ENCODE results near the gene DLG3.
"Not testable (repeated sequence)": the region's sequence is repeated elsewhere in the genome, so short reads cannot be mapped to it uniquely, and the experiment has no call there.

The DLG3 gene

DNA sequence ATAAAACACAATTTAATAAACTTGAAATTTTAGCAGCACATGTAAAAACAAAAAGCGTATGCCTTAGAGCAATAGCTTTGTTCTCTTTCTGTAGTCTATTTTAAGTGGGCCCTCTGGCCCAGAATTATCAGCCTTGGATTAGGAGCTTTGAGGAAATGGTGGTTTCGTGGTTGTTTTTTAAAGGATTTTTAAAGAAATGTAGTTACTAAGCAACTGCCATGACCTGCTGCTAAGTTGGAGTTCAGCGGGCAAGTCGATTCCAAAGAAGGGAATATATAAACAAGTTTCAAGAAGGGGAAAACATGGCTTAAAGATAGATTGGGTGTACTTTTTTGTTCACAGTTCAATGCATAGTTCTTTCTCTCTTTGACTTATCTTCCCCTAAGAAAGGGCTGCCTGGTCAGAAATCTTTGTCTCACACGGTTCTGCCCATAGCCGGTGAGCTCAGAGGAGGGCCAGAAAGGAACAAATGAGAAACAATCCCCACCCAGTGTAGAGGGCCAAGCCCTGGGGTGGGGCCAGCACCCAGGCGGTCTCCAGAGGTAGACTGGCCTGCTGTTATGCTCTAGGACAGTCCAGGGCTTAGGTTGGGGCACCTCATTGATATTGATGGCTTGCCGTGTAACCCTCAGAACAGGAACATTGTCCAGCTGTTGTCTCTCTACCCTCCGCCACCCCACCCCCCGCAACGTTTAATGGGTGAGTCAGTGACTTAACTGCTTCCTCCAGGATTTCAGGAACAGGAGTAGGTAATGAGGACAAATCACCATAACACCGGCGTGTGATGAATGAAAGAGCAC is 32.5 kb downstream of the DLG3 start:
- DNase-seq = no peak

DNA sequence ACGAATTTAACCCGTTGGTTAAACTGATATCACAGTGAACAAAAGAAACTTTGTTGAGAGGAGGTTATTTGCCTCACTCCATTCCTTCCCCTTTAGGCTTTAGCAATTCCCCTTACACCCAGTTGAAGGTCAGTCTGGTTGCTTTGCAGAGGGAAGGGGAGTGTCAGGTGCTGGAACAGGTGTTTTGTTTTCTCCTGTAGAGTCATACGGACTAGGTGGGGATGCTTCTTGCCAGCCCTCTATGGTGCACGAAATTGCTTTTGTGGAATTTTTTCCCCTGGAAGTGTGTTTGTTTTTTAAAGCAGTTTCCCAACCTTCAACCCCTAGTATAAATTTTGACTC is 33.1 kb downstream of the DLG3 start:
- no peak for DNase-seq

DNA sequence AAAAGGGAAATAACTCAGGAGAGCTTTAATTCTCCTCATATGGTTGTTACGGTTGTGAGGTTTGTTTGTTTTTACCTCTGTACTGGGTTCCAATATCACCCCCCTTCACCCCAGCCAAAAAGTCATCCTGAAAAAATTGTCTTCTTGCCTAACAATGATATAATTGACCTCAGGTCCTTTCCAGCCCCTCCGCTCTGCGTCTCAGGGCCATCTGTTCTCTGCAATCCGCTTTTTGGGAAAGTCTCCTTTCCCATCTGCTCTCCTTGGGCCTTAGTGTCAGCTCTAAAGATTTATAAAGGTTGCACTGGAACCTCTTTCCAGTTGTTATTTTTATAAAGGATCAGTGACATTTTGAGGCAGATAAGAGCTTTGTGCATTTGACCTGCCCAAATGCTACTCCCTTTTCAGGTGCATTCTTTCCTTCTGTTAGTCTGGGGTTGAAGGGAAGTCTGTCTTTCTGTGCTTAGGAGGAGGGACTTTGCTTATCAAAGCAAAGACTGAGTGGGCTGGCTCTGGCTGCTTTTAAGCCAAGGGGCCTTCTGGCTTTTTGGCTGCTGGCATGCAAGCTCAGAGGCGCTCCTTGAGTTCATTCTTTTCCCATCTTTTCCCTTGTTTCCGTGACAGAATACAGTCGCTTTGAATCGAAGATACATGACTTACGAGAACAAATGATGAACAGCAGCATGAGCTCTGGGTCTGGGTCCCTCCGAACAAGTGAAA is 34.1 kb downstream of the DLG3 start:
- DNase-seq = no peak

DNA sequence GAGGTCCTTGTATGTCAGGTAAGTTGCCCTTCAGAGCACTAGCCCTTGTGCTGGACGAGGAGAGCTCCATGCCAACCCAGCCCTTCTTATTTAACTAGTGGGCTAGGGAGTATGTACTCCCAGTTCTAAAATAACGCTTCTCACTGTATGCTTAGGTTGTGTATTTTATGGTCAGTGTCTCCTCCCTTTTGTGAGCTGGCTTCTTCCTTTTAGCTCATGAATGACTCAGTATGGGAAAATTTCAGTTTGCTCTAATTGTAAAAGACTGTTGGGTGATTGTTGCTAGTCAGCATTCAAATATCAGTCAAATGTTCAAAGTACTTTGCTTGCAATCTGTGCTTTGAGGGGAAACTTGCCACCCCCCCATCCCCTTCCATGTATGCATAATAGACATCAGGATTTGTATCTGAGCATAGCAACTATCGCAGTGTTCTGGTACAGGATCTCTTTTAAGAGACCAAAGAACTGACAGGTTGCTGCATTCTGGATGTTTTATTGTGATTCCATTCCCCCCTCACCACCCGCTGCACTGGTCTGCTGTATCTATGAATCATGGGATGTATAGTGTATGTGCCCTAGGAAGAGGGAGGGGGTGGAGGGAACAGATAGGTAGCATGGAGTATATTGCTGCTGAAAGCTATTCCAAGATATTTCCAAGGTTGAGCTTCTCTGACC is 34.7 kb downstream of the DLG3 start:
- DNase-seq = no peak

DNA sequence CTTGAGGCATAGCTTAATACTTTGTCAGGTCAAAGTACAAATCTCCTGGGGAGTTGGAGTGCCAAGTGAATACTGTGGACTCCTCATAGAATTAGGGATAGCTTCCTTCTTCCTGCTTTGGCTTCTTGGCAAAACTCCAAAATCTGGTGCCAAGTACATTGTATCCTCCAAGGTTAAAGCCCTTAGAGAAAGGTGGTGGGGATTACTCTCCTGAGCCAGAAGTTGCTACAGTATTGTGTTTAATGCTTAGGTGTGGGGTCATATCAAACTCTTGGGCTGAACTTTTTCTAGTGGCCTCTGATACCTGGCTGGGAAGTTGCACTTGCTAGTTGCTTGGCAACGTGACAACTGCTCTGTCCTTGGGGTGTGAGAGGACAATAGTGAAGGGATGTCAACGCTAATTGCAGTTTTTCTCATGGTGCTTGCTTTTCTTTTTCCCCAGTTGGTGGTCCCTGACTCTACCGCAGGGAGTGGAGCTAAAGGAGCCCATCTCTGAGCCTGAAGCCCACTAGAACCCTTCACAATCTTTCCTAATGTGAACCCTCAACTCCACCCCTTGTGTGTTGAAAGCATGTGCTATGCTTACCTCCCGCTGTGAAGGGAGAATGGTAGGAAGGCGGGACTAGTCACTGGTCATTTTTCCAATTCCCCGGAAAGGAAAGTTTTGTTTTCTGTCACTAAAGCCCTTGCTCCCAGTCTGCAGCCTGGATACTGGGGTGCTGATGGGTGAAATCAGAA is 35.5 kb downstream of the DLG3 start:
- no peak for DNase-seq

DNA sequence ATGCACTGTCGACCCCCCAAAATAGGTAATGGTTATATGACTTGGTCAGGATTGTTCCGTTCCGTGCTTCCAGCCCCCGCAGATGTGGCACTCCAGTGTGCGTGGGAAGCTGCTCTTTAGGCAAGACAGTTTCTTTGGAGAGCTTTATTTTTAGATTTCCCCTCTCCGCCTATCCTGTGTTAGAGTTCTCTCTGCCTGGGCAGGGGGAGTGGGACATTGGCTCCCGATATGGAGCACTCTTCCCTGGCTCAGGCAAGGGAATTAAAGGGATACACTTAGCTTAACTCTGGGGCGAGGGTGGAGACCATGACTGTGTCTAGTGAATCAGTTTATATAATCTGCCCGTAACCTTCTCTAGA is 36.0 kb downstream of the DLG3 start:
- no peak for DNase-seq

DNA sequence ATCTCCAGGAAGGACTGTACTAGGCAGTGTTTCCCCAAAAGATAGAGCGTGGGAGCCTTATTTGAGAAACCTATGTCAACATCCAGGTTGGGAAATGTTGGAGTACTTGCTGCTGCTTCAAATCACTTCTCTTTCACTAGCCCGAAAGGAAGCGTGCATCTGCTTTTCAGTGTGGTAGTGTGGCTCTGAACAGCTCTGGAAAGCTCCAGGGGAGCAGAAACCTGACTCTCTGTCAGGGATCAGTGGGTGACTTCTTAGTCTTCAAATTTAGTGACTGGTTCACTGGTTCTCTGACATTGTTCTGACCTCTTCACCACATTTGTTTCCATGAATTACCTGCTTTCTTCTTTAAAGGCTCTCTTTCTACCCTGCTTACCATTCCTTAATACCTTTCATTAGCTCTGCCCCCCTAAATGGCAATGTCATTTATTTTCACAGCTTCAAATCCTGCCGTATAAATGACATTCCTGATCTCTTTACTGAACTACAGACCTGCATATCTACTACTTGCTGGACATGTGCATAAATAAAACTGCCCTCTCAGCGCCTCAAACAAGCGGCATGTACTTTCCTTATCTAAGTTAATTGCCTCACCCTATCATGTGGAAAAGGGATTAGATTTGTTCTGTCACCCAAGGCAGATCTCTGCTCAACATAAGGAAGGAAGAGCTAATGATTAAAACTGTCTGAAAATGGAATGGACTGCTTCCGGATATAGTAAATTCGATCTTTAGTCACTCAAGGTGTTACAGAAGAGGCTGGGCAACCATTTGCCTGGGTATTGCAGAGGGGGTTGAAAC is 37.0 kb downstream of the DLG3 start:
- no peak for DNase-seq

DNA sequence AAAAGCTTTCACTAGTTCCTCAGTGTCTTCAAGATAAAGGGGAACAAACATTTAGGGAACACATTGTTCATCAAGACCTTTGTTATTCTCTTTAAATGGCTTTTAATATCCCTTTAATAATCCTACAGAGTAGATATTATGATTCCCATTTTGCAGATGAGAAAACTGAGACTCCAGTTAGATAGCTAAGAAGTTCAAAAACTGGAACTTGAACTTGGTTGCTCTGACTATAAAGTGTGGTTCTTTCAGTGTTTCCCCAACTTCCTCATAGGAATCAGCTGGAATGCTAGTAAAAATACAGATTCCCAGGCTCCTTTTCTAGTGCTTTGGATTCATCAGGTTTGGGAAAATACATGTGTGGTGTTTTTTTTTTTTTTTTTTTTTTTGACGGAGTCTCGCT is 37.7 kb downstream of the DLG3 start:
- DNase-seq = no peak

DNA sequence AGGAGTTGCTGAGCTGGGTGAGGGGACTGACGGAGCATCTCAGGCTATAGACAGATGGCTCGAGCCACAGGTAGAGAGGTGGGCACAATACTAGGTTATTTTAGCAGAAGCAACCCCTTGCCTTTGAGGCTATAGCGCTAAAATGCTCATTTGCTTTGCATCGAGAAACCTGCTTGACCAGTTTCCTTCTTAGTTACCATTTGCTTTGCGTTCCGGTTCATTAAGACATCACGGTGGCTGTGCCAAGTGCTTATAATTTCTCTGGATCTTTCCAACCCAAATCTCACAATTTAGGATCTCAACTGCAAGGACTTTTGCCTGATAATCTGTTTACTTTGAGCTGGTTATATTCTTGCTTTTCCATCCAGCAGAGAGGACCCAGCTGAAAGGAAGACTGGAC is 40.8 kb downstream of the DLG3 start:
- no peak for DNase-seq

DNA sequence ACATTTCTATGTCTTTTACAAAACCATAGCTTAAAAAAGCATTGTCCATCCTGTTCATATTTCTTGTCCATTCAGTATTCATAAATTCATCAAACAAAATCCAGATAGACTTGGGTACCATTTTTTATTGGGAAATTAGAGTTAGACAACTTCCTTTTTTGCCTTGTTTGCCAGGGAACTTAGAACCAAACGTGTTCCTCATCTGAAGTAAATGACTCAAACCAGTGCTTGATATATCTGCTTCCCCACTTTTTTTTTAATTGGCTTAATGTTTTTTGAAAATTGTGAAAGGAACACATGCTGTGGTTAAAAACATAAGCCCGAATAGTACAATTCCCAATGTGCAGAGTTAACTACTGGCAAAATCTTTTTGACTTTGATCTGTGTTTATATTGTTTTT is 44.2 kb downstream of the DLG3 start:
- DNase-seq = no peak

DNA sequence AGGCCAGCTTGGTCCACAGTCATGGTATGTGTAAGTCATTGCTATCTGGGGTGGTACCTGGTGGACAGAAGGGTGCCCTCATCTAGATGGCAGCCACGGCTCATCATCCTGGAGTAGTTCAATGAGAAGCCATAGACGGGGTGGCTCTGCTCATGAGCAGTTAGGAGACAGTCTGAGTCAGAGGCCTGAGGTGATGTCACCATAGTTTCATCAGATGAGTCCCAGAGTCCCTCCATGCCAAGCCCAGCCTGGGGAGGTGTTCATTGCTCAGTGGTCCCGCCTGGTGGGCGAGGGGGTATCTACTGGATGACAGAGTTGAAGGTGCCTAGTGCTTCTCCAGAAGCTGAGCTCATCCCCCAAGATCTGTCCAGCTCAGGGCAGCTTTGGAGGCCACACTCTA is 49.8 kb downstream of the DLG3 start:
- no peak for DNase-seq

DNA sequence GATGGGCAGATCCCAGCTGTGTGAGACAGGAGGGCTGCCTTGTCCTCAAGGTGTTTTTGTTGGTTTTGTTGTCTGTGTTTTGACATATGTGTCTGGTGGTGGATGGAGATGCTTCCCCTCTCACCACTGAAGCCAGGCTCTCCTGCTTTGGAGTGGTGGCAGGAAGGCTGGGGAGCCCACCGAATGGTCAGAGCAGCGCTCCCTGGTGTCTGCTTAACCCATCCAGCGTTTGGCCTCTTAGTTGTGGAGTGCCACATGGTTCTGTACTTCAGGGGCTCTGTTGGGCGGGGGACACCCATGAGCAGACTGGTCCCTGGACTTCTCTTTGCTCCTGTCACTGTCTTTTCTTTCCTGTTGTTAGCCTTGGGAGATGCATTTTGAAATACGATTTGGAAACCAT is 51.9 kb downstream of the DLG3 start:
- DNase-seq = no peak

DNA sequence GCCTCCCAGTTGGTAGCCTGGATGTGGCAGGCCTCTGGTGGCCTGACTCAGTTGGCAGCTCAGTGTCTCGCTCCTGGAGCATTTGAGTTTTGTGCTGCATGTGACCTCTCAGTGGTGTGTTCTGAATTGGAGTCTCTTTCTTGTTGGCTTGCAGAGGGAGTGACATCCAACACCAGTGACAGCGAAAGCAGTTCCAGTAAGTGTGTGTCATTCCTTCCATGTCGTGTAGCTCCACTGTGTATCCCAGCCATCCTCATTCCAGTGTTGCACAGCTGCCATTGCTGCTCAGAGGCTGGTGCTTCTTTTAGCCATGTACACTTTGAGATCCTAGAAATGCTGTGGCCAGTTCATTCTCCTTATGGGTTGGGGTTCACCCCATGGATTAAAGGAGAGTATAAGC is 52.4 kb downstream of the DLG3 start:
- DNase-seq = no peak

DNA sequence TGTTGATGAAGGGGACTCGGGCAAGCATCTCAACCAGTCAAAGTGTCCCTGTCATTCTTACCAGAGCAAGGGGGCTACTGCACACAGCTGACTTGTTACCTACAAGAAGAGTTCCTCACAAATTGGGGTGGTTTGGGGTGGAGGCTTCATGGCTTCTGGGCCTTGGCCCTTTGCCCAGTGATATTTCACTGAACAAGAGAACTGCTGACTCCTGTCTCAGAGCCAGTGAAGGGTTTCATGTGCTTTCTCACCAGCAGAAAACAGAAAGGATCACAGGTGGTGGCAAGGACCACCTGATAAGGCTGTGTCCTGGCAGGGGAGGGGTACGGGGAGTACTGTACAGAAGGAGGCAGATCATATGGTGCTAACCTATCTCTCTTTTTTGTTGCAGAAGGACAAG is 53.5 kb downstream of the DLG3 start:
- no peak for DNase-seq

DNA sequence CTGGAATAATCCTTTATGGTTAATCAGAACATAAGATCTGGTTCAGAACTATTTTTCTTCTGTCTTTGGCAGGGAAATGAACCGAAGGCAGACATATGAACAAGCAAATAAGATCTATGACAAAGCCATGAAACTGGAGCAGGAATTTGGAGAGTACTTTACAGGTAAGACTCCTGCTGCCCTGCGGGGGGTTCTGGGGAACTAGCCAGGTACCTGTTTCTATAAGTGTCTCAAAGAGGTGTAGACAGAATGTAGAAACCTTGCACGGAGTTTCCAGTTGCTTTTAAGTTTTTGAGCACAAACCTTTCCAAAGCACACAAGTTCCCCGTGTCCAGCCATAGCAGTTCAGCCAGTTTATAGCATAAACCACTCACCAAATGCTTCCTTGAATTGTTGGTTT is 56.2 kb downstream of the DLG3 start:
- no peak for DNase-seq

DNA sequence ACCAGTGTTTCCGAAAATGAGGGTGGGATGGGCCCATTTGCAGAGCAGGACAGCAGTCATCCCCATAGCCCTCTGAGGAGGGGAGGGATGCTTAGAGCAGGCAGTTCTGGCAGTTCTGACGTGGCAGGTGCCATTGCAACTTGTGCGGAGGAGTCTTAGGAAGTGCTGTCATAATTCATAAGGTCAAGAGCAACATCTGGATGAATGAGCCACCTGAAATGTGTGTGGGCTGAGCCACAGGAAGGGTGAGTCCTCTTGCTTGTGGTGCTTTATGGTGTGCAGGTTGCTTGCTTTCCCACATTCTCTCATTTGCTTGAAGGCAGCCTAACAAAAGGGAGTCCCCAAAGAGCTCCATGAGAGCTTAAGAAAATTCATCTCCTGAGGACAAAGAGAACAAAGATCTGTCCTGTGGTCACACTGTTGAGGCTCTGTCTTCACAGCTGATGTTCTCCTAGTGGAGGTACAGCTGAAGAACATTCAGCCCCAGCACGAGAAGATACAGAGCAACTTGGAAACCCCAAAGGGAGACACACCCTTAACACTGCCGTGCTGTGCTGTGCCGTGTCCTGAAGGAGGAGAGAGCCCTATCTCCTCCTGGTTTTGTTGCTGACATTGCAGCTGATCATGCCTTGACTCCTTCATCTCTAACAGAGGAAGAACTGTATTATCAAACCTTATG is 60.3 kb downstream of the DLG3 start:
- no peak for DNase-seq

DNA sequence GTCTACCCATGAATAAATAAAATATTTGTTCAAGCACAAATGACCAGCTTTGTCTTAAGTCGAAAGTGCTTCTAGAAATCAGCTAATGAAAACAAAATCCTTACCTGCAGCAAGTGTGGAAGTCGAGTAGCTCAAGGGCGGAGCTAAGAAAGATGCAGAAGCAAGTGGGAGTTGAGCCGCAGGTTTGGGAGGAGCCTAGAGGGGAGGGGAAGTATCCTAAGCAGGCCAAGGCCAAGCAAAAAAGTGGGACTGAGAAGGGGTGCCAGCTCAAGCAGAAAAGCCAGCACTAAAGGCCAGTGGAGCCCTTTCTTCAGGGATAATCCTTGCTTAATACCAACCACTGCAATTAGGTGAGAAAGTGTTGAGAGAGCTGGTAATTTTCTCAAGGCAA is 60.8 kb downstream of the DLG3 start:
- DNase-seq = no peak

DNA sequence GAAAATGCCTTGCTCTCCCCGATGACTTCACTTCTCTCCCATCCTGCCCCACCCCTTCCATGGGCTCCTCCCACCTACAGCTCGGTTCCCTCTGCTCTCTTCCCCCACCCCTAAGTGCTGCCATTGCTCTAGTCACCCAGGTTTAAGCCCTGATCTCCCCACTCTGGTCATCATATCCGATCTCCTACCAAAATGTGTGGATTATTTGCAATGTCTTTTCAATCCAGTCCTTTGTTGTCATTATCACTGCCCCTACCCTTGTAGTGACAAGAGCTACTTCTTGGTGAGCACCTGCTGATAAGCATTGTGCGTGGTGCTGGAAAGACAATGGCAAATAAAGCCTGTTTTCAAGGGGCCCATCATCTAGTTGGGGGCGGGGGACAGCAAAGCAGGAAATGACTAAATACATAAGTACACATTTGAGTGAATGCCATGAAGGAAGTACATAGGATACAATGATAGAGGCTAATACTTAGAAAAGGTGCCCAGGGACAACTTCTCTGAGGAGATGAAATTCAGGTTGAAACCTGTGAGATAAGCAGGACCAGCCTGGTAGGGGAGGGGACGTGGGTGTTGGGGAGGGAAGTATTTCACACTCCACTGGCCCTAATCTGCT is 63.8 kb downstream of the DLG3 start:
- no peak for DNase-seq

DNA sequence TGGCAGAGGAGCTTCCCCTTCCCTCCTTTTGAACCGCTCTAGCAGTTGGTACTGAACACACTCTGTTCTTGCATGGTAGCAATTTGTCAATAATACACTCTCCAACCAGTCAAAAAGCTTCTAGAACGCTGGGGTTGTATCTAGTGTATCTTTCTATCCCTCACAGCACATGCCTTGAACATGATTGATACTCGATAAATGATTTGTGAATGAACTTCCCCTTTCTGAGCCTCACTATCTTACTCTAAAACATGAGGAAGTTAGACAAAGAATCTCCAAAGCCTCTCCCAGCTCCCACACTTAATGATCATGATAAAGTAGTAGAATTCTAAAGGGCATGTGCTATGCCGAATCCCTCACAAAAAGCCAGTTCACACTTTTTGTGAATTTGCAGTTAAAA is 64.4 kb downstream of the DLG3 start:
- DNase-seq = no peak

DNA sequence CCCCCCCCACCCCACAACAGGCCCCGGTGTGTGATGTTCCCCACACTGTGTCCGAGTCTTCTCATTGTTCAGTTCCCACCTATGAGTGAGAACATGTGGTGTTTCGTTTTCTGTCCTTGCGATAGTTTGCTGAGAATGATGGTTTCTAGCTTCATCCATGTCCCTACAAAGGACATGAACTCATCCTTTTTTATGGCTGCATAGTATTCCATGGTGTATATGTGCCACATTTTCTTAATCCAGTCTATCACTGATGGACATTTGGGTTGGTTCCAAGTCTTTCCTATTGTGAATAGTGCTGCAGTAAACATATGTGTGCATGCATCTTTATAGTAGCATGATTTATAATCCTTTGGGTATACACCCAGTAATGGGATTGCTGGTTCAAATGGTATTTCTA is 70.6 kb downstream of the DLG3 start:
- not testable (repeated sequence) for DNase-seq

DNA sequence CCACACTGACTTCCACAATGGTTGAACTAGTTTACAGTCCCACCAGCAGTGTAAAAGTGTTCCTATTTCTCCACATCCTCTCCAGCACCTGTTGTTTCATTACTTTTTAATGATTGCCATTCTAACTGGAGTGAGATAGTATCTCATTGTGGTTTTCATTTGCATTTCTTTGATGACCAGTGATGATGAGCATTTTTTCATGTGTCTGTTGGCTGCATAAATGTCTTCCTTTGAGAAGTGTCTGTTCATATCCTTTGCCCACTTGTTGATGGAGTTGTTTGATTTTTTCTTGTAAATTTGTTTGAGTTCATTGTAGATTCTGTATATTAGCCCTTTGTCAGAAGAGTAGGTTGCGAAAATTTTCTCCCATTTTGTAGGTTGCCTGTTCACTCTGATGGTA is 71.1 kb downstream of the DLG3 start:
- DNase-seq = not testable (repeated sequence)

DNA sequence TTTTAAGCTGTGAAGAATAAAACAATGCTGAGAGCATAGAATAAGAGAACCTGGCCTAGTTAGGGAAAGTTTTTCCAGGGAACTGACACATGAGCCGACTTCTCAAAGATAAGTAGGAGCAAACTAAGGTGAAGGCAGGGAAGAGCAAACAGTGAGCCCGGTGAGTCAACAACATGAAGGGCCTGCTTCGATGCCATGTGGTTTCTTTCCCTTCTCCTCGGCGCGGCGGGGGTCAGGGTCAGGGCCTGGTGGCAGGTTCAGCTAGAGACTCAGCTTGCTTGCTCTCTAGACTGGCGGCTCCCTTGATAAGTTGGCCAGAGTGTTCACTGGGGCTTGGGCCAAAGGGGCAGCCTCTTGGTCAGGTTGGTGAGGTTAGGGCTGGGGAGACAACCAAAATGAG is 81.1 kb downstream of the DLG3 start:
- DNase-seq = no peak

Data from CD4-positive, alpha-beta T cell treated with Interleukin-21 for 1 hour (primary cell).